GM23248 (cell line): ENCODE measurements around the gene ABLIM2. TPM values are rescaled to one million over a fixed set of nuclear protein-coding genes. Genes with fewer than 3 reads are reported as not detected.

ENCODE experiments used
- DNase-seq: peaks from one replicate; pipeline ENCODE4 v3.0.0-alpha.2; 2015
- H2AFZ ChIP-seq: fragments of 200-600 bp; sonication (generic); 2 replicates; pipeline ENCODE4 v1.6.1; 2016; ENCODE audit warnings: antibody characterized with exemption
- H3F3A ChIP-seq: fragments of 200-600 bp; sonication (generic); 2 replicates; pipeline ENCODE4 v1.6.1; 2016; ENCODE audit warnings: mild to moderate bottlenecking, antibody characterized with exemption, mixed run types; ENCODE audit not compliant: insufficient read depth
- H3K27ac ChIP-seq: fragments of 200-600 bp; sonication (generic); 2 replicates; pipeline ENCODE4 v1.5.1; 2016; ENCODE audit warnings: mild to moderate bottlenecking
- H3K27me3 ChIP-seq: fragments of 200-600 bp; sonication (generic); replicated peaks from 2 replicates; pipeline ENCODE4 v1.6.1; 2016; ENCODE audit warnings: mild to moderate bottlenecking; ENCODE audit not compliant: insufficient read depth
- H3K36me3 ChIP-seq: fragments of 200-600 bp; sonication (generic); 2 replicates; pipeline ENCODE4 v1.6.1; 2016; ENCODE audit warnings: low read depth, mild to moderate bottlenecking
- H3K4me1 ChIP-seq: fragments of 200-600 bp; sonication (generic); 2 replicates; pipeline ENCODE4 v1.6.1; 2016; ENCODE audit warnings: mild to moderate bottlenecking; ENCODE audit not compliant: insufficient read depth
- H3K4me2 ChIP-seq: fragments of 200-600 bp; sonication (generic); one replicate; pipeline ENCODE4 v1.6.1; 2016; ENCODE audit warnings: mild to moderate bottlenecking; ENCODE audit not compliant: unreplicated experiment
- H3K4me3 ChIP-seq: fragments of 200-600 bp; sonication (generic); 2 replicates; pipeline ENCODE4 v1.5.1; 2016; ENCODE audit warnings: mild to moderate bottlenecking
- H3K79me2 ChIP-seq: fragments of 200-600 bp; sonication (generic); 2 replicates; pipeline ENCODE4 v1.6.1; 2016; ENCODE audit warnings: mild to moderate bottlenecking; ENCODE audit not compliant: insufficient read depth
- H3K9ac ChIP-seq: fragments of 200-600 bp; sonication (generic); 2 replicates; pipeline ENCODE4 v1.6.1; 2016; ENCODE audit warnings: mild to moderate bottlenecking
- H3K9me2 ChIP-seq: fragments of 200-600 bp; sonication (generic); 2 replicates; pipeline ENCODE4 v1.6.1; 2016; ENCODE audit warnings: mixed run types, mild to moderate bottlenecking, moderate library complexity; ENCODE audit not compliant: insufficient read depth
- H3K9me3 ChIP-seq: fragments of 200-600 bp; sonication (generic); one replicate; pipeline ENCODE4 v1.6.1; 2017; ENCODE audit warnings: low read depth
- H4K20me1 ChIP-seq: fragments of 200-600 bp; sonication (generic); 2 replicates; pipeline ENCODE4 v1.6.0; 2016; ENCODE audit not compliant: insufficient read depth
- EZH2 ChIP-seq: fragments of 200-600 bp; sonication (generic); IDR thresholded peaks from 2 replicates; pipeline ENCODE4 v1.6.1; 2018; ENCODE audit warnings: antibody characterized with exemption, mild to moderate bottlenecking; ENCODE audit not compliant: insufficient read depth, poor library complexity, severe bottlenecking
- EZH2phosphoT487 ChIP-seq: fragments of 200-600 bp; sonication (generic); IDR thresholded peaks from 2 replicates; pipeline ENCODE4 v1.6.1; 2018; ENCODE audit warnings: antibody characterized with exemption, moderate library complexity, mild to moderate bottlenecking, low read depth; ENCODE audit not compliant: insufficient read depth
- WGBS, 2 experiments: methylation state at CpG; one replicate each; pipeline ENCODE4 v1.1.6; 2015 to 2017; ENCODE audit warnings: low lambda C conversion rate in 2 of 2, low coverage in 1 of 2; ENCODE audit errors: missing lambda C conversion rate in 2 of 2; 5-methylcytosine and 5-hydroxymethylcytosine counted together
- in situ Hi-C: fragments of 300-500 bp; cut with MboI; formaldehyde crosslinking; loops from 2 replicates; pipeline ENCODE4 v1.15.0; 2020
- polyA plus RNA-seq: library from polyadenylated mRNA; unstranded; fragments of >200 nt; fragmentation: Nextera tagmentation; extraction: Ambion mirVana; gene quantifications from 2 replicates; pipeline ENCODE4 v1.2.1, GENCODE V29; 2016
- total RNA-seq: library from RNA; depleted of rRNA; stranded (reverse); fragments of >200 nt; shearing (Covaris generic); gene quantifications from 2 replicates; pipeline ENCODE4 v1.2.3, GENCODE V29; 2014; rRNA removed

Gene ABLIM2
- total RNA-seq (not detected in 2 replicates), polyA plus RNA-seq (not detected in 2 replicates)

GRCh38 chr4:8158710-8159536 is at the start of gene ABLIM2:
Gene ABLIM2, minus strand, starts transcription at chr4:8158813. Its CDS starts 124 bp downstream, at chr4:8158689.
- in situ Hi-C loops: no loop called here
- Histone ChIP-seq H3K79me2 (no peaks in the 10 kb centered on the region), H3K36me3 (no peaks in the 10 kb centered on the region), H3K4me2 (peak within 1 kb of the TSS; percentile 83), H3K27ac (no peak within 1 kb of the TSS), H4K20me1 (no peaks in the 10 kb centered on the region), H3K9me2 (no peaks in the 10 kb centered on the region), H3K4me1 (no peaks in the 10 kb centered on the region), H3K9ac (peak within 1 kb of the TSS; percentile 68), H3F3A (no peaks in the 10 kb centered on the region), H2AFZ (peak within 1 kb of the TSS; percentile 93), H3K4me3 (peak within 1 kb of the TSS; percentile 86), H3K9me3 (no peaks in the 10 kb centered on the region), H3K27me3 (peaks cover 10% of the 10 kb centered on the region)
- TF ChIP-seq EZH2 (no peak), EZH2phosphoT487 (no peak)
- peak; percentile 98 for DNase-seq
- 2% methylated on average over 85 to 95 of the region's 96 CpGs for WGBS, 2 experiments

- H3K27ac ChIP-seq: no peak overlapping the region
- H2AFZ ChIP-seq: no peak overlapping the region
- peak; percentile 67 for DNase-seq
- no peaks in the 10 kb centered on the region for H3K9me2 ChIP-seq
- no peaks in the 10 kb centered on the region for H3K79me2 ChIP-seq
- no peak overlapping the region for H3K4me3 ChIP-seq
- H3K9ac ChIP-seq: no peak overlapping the region
- in situ Hi-C loops: no loop called here
- no peaks in the 10 kb centered on the region for H3F3A ChIP-seq
- no peaks in the 10 kb centered on the region for H3K9me3 ChIP-seq
- WGBS, 2 experiments: 13 to 21% methylated on average over 6 of the region's 6 CpGs
- H4K20me1 ChIP-seq: no peaks in the 10 kb centered on the region
- H3K27me3 ChIP-seq: no peaks in the 10 kb centered on the region
- no peaks in the 10 kb centered on the region for H3K4me1 ChIP-seq
- no peaks in the 10 kb centered on the region for H3K36me3 ChIP-seq
- TF ChIP-seq EZH2phosphoT487: no peak
- no peak for TF ChIP-seq EZH2
- no peak overlapping the region for H3K4me2 ChIP-seq
Measured at GRCh38 chr4:8207314-8207713, 48.7 kb upstream of the ABLIM2 start.

- Histone ChIP-seq H4K20me1 (no peaks in the 10 kb centered on the region), H2AFZ (no peak overlapping the region), H3K27ac (no peak overlapping the region), H3K4me1 (no peaks in the 10 kb centered on the region), H3F3A (no peaks in the 10 kb centered on the region), H3K79me2 (no peaks in the 10 kb centered on the region), H3K27me3 (no peaks in the 10 kb centered on the region), H3K9ac (no peak overlapping the region), H3K36me3 (no peaks in the 10 kb centered on the region), H3K9me2 (no peaks in the 10 kb centered on the region), H3K4me3 (no peak overlapping the region), H3K9me3 (no peaks in the 10 kb centered on the region), H3K4me2 (no peak overlapping the region)
- TF ChIP-seq EZH2phosphoT487: no peak
- no peak for TF ChIP-seq EZH2
- in situ Hi-C loops: no loop called here
- DNase-seq: no peak
- WGBS, 2 experiments: 75 to 77% methylated on average over 25 to 26 of the region's 26 CpGs
Measured at GRCh38 chr4:8205749-8206611, 47.4 kb upstream of the ABLIM2 start.

GRCh38 chr4:8205241-8205707 is 46.7 kb upstream of the ABLIM2 start:
- H3K9me3 ChIP-seq: no peaks in the 10 kb centered on the region
- H3K36me3 ChIP-seq: no peaks in the 10 kb centered on the region
- H3K9ac ChIP-seq: no peak overlapping the region
- H3K79me2 ChIP-seq: no peaks in the 10 kb centered on the region
- WGBS, 2 experiments: 78 to 85% methylated on average over 14 to 18 of the region's 19 CpGs
- no peak for DNase-seq
- no peaks in the 10 kb centered on the region for H3K27me3 ChIP-seq
- H3K27ac ChIP-seq: no peak overlapping the region
- no peaks in the 10 kb centered on the region for H3F3A ChIP-seq
- H3K4me3 ChIP-seq: no peak overlapping the region
- H3K4me1 ChIP-seq: no peaks in the 10 kb centered on the region
- H2AFZ ChIP-seq: no peak overlapping the region
- H3K9me2 ChIP-seq: no peaks in the 10 kb centered on the region
- in situ Hi-C loops: no loop called here
- TF ChIP-seq EZH2phosphoT487 (no peak), EZH2 (no peak)
- no peak overlapping the region for H3K4me2 ChIP-seq
- H4K20me1 ChIP-seq: no peaks in the 10 kb centered on the region
